Heart right ventricle (tissue), 16 donors: ENCODE data around the gene KLF6. TPM values are rescaled to one million over a fixed set of nuclear protein-coding genes. Genes with fewer than 3 reads are reported as not detected.

Experiments used
- ATAC-seq, 8 donors: fragments of 200-7000 bp; cut with Tn5 transposase; one replicate each; pipeline ENCODE4 v1.9.1; 2020; ENCODE audit warnings: mild to moderate bottlenecking in 8 of 8, moderate library complexity in 8 of 8, moderate number of reproducible peaks in 1 of 8
- DNase-seq, 2 donors: peaks; one replicate each; pipeline ENCODE4 v3.0.0-alpha.2; 2020
- H3K27ac ChIP-seq, 10 donors: fragments of 200-600 bp; sonication (generic) in 2 of 10; one replicate each; pipeline versions ENCODE4 v1.5.0 to v1.8.0; 2020 to 2022; ENCODE audit warnings: mild to moderate bottlenecking in 3 of 10
- H3K27me3 ChIP-seq, 7 donors: fragments of 200-600 bp; one replicate each; pipeline ENCODE4 v1.8.0; 2021 to 2022; ENCODE audit warnings: mild to moderate bottlenecking in 2 of 7
- H3K36me3 ChIP-seq, 9 donors: fragments of 200-600 bp; sonication (generic) in 1 of 9; one replicate each; pipeline versions ENCODE4 v1.5.0 to v1.8.0; 2020 to 2022; ENCODE audit warnings: mild to moderate bottlenecking in 2 of 9
- H3K4me1 ChIP-seq, 9 donors: fragments of 200-600 bp; sonication (generic) in 1 of 9; one replicate each; pipeline versions ENCODE4 v1.5.0 to v1.8.0; 2020 to 2022; ENCODE audit warnings: mild to moderate bottlenecking in 4 of 9
- H3K4me3 ChIP-seq, 10 donors: fragments of 200-600 bp; sonication (generic) in 2 of 10; one replicate each; pipeline versions ENCODE4 v1.5.0 to v1.8.0; 2020 to 2022; ENCODE audit warnings: mild to moderate bottlenecking in 7 of 10, moderate library complexity in 2 of 10
- H3K9me3 ChIP-seq, 11 donors: fragments of 200-600 bp in 10 of 11; sonication (generic) in 2 of 11; one replicate each; pipeline versions ENCODE4 v1.5.0 to v1.8.0; 2013 to 2022; ENCODE audit warnings: mild to moderate bottlenecking in 2 of 11, control low read depth in 1 of 11, moderate library complexity in 1 of 11
- WGBS, 2 donors: extraction: QIAGEN DNeasy Blood & Tissue Kit; methylation state at CpG; one replicate each; pipeline ENCODE4 v1.1.7; 2013; ENCODE audit warnings: inconsistent platforms in 1 of 2; 5-methylcytosine and 5-hydroxymethylcytosine counted together
- intact Hi-C, 10 donors: fragments of 100-400 bp; cut with DNase I; formaldehyde crosslinking; loops; one replicate each; pipeline versions ENCODE4 v1.11.1 to v1.14.2; 2022
- polyA plus RNA-seq, 2 donors: library from polyadenylated mRNA; stranded (reverse); fragments of 200-250 nt; gene quantifications; one replicate each; pipeline ENCODE4 v1.2.3, GENCODE V29; 2013
- total RNA-seq, 10 donors: library from RNA; stranded (reverse); fragmentation: NEBNext Ultra II Directional in 3 of 10; extraction: Animal tissue kit (Norgen Biotek cat#: 25700) in 3 of 10; gene quantifications; one replicate each; pipeline versions ENCODE4 v1.2.1 to v1.2.4, GENCODE V29; 2021 to 2023
- TF ChIP-seq, protein P1 (sequence below), 9 donors: fragments of 200-600 bp; sonication (generic) in 2 of 9; IDR thresholded peaks; one replicate each; pipeline versions ENCODE4 v1.5.0 to v1.8.0; 2021 to 2022; ENCODE audit warnings: antibody characterized with exemption in 9 of 9, mild to moderate bottlenecking in 5 of 9, moderate library complexity in 1 of 9
- donor health status: Arrhythmogenic right ventricular cardiomyopathy.
- donor health status: ischemic (EF 13 %, LVEDD 7.1; RV severe dilation, severe dysfunction).
- donor health status: healthy with polysubstance abuse.
- donor health status: DM: no; HTN: yes; CAD: no.
- donor health status: DM: no; HTN: no; CAD: no.
- donor health status: ischemic (EF 25% LVEDD 6.9; RV normal size, moderate dysfunction).
- donor health status: ischemic (EF 25% LVEDD 5.7; RV mildly dilated, moderate dysfunction).
- donor health status: healthy.
- donor health status: DM: yes; HTN: yes; CAD: no.
- donor health status: Ischemic cardiomyopathy.
- donor health status: ischemic (EF 35%, LVEDD 5.7; RV mildly dilated, moderate dysfunction).
- donor health status: nonischemic (EF 11% LVEDD 7.7; RV severe dilation, severe dysfunction).
- donor health status: DM: yes; HTN: yes; CAD: no.
- donor health status: PGD.
- donor health status: ischemic (EF 29% LVEDD 5.4; RV normal size, mild dysfunction).
- donor health status: nonischemic (EF 23%, LVEDD 6.1; RV moderate dilation, normal function).

Gene KLF6
- total and polyA plus RNA-seq, 12 donors, result 22.1 to 90.5 (median 52.0) TPM

DNA sequence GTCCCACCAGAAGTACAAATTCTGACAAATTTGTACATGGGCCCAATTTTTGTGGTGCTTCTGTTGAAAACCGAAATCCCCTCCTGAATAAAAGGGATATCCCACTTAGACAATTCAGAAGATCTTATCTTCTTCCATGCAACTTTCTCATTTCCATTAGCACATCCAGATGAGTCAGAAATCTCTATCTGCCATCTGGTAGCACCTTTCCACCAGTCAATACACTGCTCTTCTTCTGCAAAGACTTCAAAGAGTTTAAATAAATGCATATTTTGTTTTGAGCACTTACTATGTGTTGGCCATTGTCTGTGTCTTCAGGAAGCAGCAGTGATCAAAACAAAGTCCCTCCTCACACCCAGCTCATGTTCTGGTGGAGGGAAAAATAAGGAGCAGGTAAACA is 12.7 kb upstream of the KLF6 start:
- no peaks in the 10 kb centered on the region for H3K36me3 ChIP-seq
- H3K27ac ChIP-seq, result no peak overlapping the region
- intact Hi-C loops, result no loop called here
- WGBS, 2 donors, result 0 to 97% methylated on average over 1 of the region's 1 CpG
- peaks cover 0 to 8% (median 4%) of the 10 kb centered on the region in 9 donors for H3K4me1 ChIP-seq
- no peak overlapping the region for H3K4me3 ChIP-seq
- DNase-seq (no peak), ATAC-seq (no peak)
- H3K27me3 ChIP-seq, result no peaks in the 10 kb centered on the region
- TF ChIP-seq, protein P1, sequence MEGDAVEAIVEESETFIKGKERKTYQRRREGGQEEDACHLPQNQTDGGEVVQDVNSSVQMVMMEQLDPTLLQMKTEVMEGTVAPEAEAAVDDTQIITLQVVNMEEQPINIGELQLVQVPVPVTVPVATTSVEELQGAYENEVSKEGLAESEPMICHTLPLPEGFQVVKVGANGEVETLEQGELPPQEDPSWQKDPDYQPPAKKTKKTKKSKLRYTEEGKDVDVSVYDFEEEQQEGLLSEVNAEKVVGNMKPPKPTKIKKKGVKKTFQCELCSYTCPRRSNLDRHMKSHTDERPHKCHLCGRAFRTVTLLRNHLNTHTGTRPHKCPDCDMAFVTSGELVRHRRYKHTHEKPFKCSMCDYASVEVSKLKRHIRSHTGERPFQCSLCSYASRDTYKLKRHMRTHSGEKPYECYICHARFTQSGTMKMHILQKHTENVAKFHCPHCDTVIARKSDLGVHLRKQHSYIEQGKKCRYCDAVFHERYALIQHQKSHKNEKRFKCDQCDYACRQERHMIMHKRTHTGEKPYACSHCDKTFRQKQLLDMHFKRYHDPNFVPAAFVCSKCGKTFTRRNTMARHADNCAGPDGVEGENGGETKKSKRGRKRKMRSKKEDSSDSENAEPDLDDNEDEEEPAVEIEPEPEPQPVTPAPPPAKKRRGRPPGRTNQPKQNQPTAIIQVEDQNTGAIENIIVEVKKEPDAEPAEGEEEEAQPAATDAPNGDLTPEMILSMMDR (IDR thresholded peaks at IDR 0.05), result no peak
- H3K9me3 ChIP-seq, result peaks cover 0 to 30% (median 6%) of the 10 kb centered on the region in 11 donors

DNA sequence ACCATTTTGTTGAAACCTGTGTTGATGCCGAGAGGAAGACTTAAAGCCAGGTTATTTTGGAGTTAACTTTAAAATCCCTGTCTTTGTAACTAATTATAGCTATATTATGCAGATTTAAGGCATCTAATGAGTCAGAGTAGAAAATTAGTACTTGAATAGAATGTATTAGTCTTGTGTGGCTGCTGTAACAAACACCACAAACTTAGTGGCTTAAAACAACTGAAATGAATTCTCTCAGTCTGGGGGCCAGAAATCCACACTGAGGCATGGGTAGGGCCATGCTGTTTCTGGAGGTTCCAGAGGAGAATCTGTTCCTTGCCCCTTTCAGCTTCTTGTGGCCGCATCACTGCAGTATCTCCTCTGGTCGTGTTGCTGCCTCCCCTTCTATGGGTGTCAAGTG is 8.5 kb upstream of the KLF6 start:
- DNase-seq, result no peak
- no peaks in the 10 kb centered on the region for H3K36me3 ChIP-seq
- H3K27me3 ChIP-seq, result no peaks in the 10 kb centered on the region
- peaks cover 0 to 49% (median 9%) of the 10 kb centered on the region in 11 donors for H3K9me3 ChIP-seq
- no peak overlapping the region for H3K27ac ChIP-seq
- H3K4me1 ChIP-seq, result no peaks in the 10 kb centered on the region
- intact Hi-C loops, result no loop called here
- TF ChIP-seq, protein P1 (IDR thresholded peaks at IDR 0.05), result no peak
- 98% methylated on average over 3 of the region's 3 CpGs for WGBS, 2 donors
- no peak for ATAC-seq
- H3K4me3 ChIP-seq, result no peak overlapping the region

DNA sequence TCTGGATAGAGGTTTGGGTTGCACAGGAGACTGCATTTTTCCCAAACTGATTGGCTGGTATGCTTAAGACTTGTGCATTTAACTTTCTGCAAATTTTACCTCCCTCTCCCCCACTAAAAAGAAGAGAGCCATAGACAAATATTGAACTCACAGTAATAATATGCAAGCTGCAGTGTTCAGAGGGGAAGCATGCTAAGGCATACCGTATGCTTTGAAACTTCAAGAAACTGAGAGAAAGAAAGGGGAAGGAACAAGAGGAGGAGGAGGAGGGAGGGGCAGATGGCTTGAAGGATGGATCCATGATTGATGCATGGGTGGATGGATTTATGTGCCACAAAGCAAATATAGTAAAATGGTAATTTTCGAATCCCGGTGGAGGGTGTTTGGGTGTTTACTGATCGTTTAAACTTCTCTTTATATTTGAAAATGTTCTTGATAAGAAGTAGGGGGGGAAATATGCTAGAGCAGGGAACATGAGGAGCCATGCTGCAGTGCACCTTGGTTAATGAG is 7.8 kb upstream of the KLF6 start:
- Histone ChIP-seq H3K36me3 (no peaks in the 10 kb centered on the region), H3K9me3 (peaks cover 0 to 42% (median 9%) of the 10 kb centered on the region in 11 donors), H3K27me3 (no peaks in the 10 kb centered on the region), H3K4me3 (no peak overlapping the region), H3K4me1 (no peaks in the 10 kb centered on the region), H3K27ac (no peak overlapping the region)
- TF ChIP-seq, protein P1 (IDR thresholded peaks at IDR 0.05), result no peak
- no peak for ATAC-seq
- intact Hi-C loops, result no loop called here
- no peak for DNase-seq
- 79 to 92% methylated on average over 4 of the region's 4 CpGs for WGBS, 2 donors

DNA sequence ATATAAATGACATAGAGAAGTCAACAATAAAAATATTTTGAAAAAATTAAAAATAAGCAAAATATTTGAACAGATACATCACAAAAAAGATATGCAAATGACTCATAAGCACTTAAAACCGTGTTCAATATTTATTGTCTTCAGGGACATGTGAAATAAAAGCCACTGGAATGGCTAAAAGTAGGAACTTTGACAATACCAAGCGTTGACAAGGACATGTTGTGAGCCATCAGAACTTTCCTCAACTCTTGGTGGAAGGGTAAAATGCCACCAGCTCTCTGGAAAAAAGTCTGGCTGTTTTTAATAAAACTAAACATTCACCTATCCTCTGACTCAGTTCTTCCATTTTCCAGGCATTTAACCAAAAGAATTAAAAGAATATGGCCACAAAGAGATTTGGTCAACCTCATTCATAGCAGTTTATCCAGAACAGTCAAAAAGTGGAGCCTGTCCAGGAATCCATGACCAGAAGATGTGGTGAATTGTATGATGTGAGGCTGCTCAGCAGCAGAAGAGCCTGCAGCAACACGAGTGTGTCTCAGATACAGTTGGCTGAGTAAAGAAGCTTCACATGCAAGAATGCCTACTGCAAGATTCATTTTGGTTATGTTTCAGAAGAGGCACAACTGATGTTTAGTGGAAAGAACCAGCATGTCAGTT is 7.1 kb upstream of the KLF6 start:
- Histone ChIP-seq H3K4me1 (peaks cover 0 to under 1% (median 0%) of the 10 kb centered on the region in 9 donors), H3K9me3 (peaks cover 0 to 42% (median 9%) of the 10 kb centered on the region in 11 donors), H3K4me3 (no peak overlapping the region), H3K27ac (no peak overlapping the region), H3K27me3 (no peaks in the 10 kb centered on the region), H3K36me3 (no peaks in the 10 kb centered on the region)
- intact Hi-C loops, result no loop called here
- DNase-seq (no peak), ATAC-seq (no peak)
- TF ChIP-seq, protein P1 (IDR thresholded peaks at IDR 0.05), result no peak
- WGBS, 2 donors, result 90 to 94% methylated on average over 3 of the region's 3 CpGs
